IPS-18c (cell line): ENCODE results near the gene CD1C.
"Not testable (repeated sequence)": the region's sequence is repeated elsewhere in the genome, so short reads cannot be mapped to it uniquely, and the experiment has no call there.

Experiments used
- H3K4me3 ChIP-seq: 2 replicates; pipeline ENCODE4 v1.7.0; 2013; ENCODE audit warnings: low read depth, mild to moderate bottlenecking, low read length, moderate library complexity; ENCODE audit not compliant: insufficient read depth
- H3K9me3 ChIP-seq: one replicate; pipeline ENCODE4 v1.6.1; 2013; ENCODE audit warnings: mild to moderate bottlenecking, low read length, moderate library complexity; ENCODE audit not compliant: control insufficient read depth, insufficient read depth

CD1C gene

DNA sequence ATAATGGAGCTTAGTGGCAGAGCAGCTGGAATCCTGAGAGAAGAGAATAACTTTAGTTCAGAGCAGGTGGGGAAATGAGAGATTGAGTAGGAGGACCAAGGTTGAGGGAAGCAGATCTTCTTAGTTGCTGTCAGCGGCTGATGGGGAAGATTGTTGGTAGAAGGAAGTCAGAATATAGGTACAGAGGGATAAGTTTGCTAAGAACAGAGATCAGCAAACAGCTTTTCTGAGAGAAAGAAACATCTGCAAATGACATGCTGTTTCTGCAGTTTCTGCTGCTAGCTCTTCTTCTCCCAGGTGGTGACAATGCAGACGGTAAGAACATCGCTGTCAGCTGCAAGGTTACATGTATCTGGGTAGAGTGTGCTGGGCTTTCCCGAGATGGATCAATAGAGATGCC, at the start of gene CD1C:
Gene CD1C (plus strand): TSS at position 113 of the 400 bp plus-strand sequence. CDS start 142 bp downstream, at position 255.
- Histone ChIP-seq H3K4me3 (no peak within 1 kb of the TSS), H3K9me3 (no peaks in the 10 kb centered on the region)

DNA sequence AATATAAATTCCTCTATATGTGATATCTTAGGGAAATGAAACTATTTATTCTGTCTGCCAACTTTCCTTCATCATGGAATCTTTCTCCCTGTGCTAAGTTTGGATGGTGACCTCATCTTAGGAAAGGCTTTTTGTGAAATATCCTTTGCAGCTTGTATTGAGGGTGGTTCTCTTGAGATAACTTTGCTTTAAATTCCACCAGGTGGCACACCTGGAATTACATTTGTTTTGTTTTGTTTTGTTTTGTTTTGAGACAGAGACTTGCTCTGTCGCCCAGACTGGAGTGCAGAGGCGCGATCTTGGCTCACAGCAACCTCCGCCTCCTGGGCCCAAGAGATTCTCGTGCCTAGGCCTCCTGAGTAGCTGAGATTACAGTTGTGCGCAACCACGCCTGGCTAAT, 43.1 kb upstream of the CD1C start:
- Histone ChIP-seq H3K9me3 (no peaks in the 10 kb centered on the region), H3K4me3 (no peak overlapping the region)

DNA sequence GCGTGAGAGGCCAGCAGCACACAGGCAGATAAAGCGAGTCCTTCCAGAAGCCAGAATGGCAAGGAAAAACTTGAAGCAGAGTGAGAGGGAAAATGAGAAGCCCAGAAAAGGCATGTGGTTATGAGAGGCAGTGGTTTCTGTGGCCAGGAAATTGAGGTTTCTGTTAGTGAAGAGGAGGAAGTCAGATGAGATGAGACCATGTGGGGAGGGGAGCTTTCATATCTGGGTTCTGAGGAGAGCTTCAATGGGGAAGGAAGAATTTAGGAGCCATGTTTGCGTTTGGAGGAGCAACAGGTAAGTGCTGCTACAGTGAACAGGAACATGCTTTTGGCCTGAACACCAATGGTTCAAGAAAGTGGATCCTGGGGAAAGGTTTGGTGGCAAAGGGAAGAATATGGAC, 41.6 kb upstream of the CD1C start:
- H3K4me3 ChIP-seq, result no peak overlapping the region

DNA sequence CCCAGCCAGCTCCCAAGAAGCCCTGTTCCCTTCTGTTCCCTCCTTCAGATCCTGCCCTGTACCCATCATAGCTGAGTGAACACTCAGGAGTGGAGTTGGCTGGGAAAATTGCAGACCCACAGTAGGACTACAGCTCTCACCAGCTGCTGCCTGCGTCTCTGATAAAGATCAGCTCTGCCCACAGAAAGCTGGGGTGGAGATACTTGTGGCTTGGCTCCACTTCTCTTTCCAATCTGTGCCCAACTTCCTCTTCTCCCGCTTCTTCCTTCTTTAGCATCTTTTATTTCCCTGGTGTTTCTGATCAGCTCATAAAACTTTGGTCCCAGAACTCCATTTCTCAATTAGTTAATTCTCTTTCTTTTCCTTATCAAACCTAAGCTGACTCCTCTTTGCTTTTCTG, 41.0 kb upstream of the CD1C start:
- no peak overlapping the region for H3K4me3 ChIP-seq

More for the DNA sequence above, 41.6 kb upstream of the CD1C start:
- no peaks in the 10 kb centered on the region for H3K9me3 ChIP-seq

DNA sequence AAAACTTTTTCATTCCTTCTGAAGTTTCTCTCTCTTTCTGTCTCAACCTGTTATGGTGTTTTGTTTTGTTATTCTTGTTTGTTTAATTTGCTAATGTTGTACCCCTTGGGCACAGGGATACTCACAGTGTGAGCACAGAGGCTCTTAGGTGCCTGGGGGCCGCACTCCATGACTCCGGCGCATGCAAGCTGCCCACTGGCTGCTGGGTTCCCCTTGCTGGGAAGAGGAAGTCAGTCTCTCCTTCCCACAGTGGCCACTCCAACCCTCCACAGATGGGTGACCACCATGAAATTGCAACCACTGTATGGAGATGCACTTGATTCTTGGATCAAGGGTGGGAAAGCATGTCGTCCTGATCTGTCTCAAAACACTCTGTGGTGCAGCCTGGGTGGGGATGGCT, 40.1 kb upstream of the CD1C start:
- Histone ChIP-seq H3K9me3 (no peaks in the 10 kb centered on the region), H3K4me3 (no peak overlapping the region)

More for the DNA sequence above, 41.0 kb upstream of the CD1C start:
- H3K9me3 ChIP-seq, result no peaks in the 10 kb centered on the region

DNA sequence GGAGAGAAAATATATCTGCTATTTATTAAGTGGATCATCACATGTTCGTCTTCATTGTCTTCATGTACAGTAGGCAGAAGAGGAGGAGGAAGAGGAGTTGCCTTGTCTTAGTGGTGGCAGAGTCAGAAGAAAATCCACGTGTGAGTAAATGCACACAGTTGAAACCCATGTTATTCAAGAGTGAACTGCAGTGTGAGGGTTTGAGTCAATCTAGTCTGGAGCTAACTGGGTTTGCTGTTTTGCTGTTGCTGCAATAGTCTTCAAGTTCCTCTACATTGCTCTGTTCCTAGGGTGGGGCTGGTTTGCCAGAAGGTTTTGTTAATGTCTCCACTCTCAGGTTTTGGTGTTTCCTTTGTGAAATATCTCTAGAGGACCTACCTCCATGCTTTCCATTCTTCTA, 38.6 kb upstream of the CD1C start:
- H3K9me3 ChIP-seq, result no peaks in the 10 kb centered on the region
- no peak overlapping the region for H3K4me3 ChIP-seq

DNA sequence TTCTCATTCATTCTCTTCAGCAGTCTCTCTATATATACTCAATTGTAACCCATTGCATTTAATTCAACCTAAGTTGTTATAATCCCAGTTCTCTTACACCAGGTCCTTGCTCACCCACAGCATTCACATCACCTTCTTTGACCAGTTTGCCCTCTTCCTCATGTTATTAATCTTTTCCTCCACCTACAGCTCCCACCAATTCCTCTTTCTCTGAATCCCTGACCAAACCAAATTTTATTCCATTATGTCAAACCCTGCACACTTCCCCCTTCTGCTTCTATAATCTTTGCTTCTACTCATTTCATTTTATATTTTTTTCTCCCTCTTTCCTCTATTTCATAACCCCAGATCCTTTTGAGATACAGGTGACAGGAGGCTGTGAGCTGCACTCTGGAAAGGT, 34.1 kb upstream of the CD1C start:
- H3K4me3 ChIP-seq, result no peak overlapping the region
- no peaks in the 10 kb centered on the region for H3K9me3 ChIP-seq

DNA sequence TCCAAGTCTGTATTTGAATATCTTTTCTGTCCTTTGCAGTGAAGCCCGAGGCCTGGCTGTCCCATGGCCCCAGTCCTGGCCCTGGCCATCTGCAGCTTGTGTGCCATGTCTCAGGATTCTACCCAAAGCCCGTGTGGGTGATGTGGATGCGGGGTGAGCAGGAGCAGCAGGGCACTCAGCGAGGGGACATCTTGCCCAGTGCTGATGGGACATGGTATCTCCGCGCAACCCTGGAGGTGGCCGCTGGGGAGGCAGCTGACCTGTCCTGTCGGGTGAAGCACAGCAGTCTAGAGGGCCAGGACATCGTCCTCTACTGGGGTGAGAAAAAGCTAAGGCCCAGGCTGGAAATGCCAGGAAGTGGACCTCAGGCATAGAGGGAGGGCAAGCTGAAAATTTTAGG, 33.0 kb upstream of the CD1C start:
- H3K4me3 ChIP-seq, H3K9me3 ChIP-seq: not testable (repeated sequence)

DNA sequence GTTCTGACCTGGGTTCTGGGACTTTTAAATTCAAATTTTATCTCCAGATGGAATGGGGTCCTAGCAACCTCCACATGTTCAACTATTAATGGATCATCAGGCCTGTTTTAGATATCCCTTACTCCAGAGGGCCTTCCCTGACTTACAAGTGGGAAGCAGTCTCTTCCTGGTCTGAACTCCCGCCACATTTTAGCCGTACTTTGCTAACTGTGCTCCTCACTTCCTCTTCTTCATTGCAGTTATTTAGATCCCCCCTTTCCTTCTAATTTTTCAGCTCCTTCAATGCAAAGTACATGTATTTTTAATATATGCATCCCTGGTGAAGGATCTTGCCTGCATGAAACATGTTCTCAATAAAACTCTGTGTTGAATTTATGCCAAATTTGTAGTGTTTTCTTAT, 31.8 kb upstream of the CD1C start:
- no peaks in the 10 kb centered on the region for H3K9me3 ChIP-seq

DNA sequence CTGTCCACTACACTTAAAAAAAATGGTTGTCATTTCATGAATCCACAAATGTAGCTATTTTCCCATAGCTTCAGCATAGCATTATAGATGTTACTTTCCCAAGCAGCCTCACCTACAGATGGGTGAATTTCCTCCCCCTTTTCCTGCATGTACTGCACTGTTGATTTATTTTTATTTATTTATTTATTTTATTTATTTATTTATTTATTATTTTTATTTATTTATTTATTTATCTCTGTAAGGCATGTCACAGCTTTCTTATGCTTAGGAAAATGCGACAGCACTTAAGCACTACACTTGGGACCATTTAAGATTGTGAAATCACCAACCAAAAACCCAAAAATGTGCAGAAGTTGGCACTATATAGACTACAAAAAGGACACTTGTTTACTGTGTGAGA, 30.6 kb upstream of the CD1C start:
- H3K4me3 ChIP-seq, result no peak overlapping the region

More for the DNA sequence above, 31.8 kb upstream of the CD1C start:
- H3K4me3 ChIP-seq, result no peak overlapping the region

DNA sequence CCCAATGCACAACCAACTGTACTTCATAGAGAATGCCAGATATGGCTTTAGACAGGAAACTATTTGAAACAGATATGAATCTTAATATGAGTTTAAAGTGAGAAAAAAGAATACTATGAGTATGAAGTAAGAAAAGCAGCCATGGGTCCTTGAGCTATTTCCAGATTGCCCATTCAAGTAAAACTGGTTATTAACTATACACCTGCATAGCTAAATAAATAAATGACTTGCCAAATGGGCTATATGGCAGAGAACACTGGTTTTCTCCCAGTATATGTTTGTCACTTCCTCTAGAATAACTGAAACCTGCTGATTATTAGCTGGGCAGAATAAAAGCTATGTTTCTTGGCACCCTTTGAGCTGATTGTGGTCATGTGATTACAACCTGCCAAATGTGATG, 17.0 kb upstream of the CD1C start:
- H3K9me3 ChIP-seq, result no peaks in the 10 kb centered on the region

More for the DNA sequence above, 30.6 kb upstream of the CD1C start:
- no peaks in the 10 kb centered on the region for H3K9me3 ChIP-seq

DNA sequence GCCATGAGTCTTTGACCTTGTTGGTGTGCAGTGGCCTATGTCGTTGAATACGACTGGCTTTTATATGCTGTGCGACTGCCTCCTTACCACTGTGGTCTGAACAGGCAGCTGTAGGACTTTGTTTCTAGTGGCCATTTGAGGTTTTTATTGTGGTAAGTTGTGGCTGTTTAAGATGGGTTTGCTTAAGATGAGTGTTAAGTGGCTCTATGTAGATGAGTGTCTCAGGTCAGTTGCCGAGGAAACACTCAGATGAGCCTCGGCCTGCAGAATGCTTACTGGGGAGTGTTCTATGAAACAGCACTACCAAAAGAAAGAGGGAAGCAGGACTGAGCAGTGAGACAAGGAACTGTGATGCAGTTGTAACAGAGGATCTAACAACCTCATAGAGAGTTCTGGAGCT, 14.9 kb upstream of the CD1C start:
- Histone ChIP-seq H3K9me3 (peaks cover 6% of the 10 kb centered on the region), H3K4me3 (no peak overlapping the region)

More for the DNA sequence above, 17.0 kb upstream of the CD1C start:
- H3K4me3 ChIP-seq, result no peak overlapping the region

DNA sequence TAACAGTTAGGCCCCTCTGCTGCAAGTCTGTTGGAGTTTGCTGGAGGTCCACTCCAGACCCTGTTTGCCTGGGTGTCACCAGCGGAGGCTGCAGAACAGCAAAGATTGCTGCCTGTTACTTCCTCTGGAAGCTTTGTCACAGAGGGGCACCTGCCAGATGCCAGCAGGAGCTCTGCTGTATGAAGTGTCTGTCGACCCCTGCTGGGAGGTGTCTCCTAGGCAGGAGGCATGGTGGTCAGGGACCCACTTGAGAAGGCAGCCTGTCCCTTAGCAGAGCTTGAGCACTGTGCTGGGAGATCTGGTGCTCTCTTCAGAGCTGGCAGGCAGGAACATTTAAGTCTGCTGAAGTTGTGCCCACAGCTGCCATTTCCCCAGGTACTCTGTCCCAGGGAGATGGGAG, 7.3 kb upstream of the CD1C start:
- not testable (repeated sequence) for H3K9me3 ChIP-seq

DNA sequence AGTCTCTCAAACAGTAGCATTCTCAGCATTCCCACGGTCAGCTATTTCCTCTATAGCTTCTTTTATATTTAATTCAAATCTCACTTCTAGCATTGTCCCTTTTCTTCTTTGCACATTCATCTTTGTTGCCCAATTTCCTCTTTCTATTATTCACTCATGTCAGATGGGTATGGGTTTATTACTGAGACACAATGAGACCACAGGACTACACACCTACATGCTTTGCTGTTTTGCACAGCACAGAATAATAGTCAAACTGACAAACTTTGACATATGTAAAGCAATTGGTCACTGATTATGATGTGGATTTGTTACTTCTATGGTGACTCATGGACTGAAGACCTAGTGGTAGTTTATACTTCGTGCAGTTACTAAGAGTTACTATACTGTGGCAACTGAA, 5.8 kb upstream of the CD1C start:
- peaks cover 6% of the 10 kb centered on the region for H3K9me3 ChIP-seq

More for the DNA sequence above, 7.3 kb upstream of the CD1C start:
- not testable (repeated sequence) for H3K4me3 ChIP-seq

DNA sequence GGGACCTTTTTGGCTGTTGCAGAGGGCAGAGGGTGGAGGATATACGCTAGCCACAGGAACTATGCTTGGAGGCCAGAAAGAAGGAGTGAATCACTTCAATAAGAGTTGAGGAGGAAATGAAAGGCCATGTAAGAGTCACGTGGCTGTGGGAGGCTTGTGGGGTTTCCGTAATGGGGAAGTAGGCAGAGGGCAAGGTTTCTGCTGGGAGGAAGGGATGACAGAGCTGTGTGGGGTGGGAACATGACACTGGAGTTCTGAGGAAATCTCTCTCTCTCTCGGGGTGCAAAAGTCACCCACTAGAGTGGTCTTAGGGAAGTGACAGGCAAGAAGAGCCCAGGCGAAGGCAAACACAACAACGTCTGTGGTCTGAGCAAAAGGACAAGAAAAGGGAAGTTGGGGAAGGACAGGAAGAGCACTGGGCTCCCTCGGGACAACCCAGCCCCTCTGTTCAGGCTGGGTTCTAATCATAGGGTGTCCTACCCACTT, 3.9 kb upstream of the CD1C start:
- H3K4me3 ChIP-seq, result no peak overlapping the region

More for the DNA sequence above, 5.8 kb upstream of the CD1C start:
- H3K4me3 ChIP-seq, result no peak overlapping the region

DNA sequence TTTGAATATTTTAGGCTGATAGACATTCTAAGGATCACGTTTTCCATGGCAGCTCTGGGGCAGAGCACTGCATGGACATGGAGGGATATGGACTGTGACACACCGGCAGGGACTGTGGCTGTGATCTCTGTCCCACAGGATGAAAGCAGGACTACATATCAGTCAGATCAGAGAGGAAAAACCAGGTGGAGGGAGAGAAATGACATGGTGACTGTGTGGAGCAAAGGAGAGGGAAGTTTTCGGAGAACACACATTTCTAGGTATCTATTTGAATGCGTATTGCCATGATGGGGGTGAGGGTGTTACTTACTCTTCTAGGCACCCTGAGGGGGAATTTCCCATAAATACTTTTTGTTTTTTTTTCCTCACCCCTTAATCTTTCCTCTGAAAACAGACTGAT, 3.2 kb upstream of the CD1C start:
- H3K4me3 ChIP-seq, result no peak overlapping the region
- H3K9me3 ChIP-seq, result no peaks in the 10 kb centered on the region

More for the DNA sequence above, 3.9 kb upstream of the CD1C start:
- H3K9me3 ChIP-seq, result no peaks in the 10 kb centered on the region

DNA sequence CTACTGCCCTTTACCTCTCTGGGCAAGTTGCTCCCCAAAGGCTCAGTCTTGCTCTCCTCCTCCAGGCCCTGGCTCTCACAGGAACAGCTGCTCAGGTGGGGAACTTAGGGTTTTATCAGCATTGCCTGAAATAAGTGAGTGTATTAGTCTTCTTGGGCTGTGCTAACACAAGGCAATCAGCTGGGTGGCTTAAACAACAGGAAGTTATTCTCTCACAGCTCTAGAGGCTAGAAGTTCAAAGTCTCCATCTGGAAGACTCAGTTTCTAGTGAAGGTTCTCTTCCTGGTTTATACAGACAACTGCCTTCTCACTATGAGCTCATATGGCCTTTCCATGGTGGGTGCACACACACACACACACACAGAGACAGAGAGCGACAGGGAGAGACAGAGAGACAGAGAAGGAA, 2.8 kb upstream of the CD1C start:
- no peaks in the 10 kb centered on the region for H3K9me3 ChIP-seq
- H3K4me3 ChIP-seq, result no peak overlapping the region

DNA sequence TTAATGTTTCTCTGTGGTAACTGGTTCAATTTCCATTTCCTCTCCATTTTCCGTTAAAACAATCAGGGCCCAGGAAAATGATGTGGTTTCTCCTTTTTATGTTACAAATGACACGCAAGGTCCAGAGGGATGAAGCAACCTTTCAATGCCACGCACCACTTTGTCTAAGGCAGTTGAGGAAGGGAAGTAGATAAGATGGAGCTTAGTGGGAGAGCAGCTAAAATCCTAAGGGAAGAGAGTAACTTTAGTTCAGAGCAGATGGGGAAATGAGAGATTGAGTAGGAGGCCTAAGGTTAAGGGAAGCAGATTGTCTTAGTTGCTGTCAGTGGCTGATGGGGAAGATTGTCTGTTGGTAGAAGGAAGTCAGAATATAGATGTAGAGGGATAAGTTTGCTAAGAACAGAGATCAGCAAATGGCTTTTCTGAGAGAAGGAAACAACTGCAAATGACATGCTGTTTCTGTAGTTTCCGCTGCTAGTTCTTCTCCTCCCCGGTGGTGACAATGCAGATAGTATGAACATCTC, 660 bp downstream of the CD1C start:
- H3K4me3 ChIP-seq, result no peak overlapping the region

DNA sequence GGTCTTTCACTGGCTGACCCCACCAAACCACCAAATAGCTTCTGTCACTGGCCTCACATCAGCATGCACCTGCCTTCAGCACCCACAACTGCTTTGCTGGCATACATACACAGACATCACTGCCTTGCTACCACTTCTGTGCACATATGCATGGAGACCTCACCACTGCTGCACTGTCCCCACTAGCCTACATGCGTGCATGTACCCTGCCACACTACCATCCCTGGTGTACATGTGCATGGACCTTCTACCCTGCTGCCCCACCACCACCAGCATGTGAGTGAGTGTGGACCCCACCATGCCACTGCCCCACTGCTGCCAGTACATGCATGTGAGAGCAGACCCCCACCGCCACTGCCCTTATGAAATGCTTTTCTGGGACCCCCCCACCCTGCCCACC, 6.1 kb downstream of the CD1C start:
- Histone ChIP-seq H3K4me3 (no peak overlapping the region), H3K9me3 (no peaks in the 10 kb centered on the region)

More for the DNA sequence above, 660 bp downstream of the CD1C start:
- no peaks in the 10 kb centered on the region for H3K9me3 ChIP-seq
